HEK293 (cell line): ENCODE measurements around the gene COX10.

Experiments
- KLF16 ChIP-seq: fragments of 450-650 bp; formaldehyde crosslinking; IDR thresholded peaks from 2 replicates; pipeline ENCODE4 v1.5.1; 2017; ENCODE audit warnings: missing biosample characterization, missing genetic modification characterization
- YY1 ChIP-seq: fragments of 450-650 bp; formaldehyde crosslinking; IDR thresholded peaks from 2 replicates; pipeline ENCODE4 v1.5.1; 2018; ENCODE audit warnings: missing biosample characterization, missing genetic modification characterization
- ZNF23 ChIP-seq: fragments of 450-650 bp; formaldehyde crosslinking; IDR thresholded peaks from 2 replicates; pipeline ENCODE4 v1.5.1; 2016; ENCODE audit warnings: missing biosample characterization, missing genetic modification characterization, borderline replicate concordance
- ZNF274 ChIP-seq, 2 experiments: fragments of 200-500 bp in 1 of 2; fragments of 450-650 bp in 1 of 2; sonication (Bioruptor generic) in 1 of 2; formaldehyde crosslinking in 1 of 2; IDR thresholded peaks; 2 replicates each; pipeline versions ENCODE4 v1.5.1 to v1.6.1; 2014 to 2016; ENCODE audit warnings: borderline replicate concordance in 1 of 2, inconsistent platforms in 1 of 2, low read length in 1 of 2, missing biosample characterization in 1 of 2, missing genetic modification characterization in 1 of 2
- ZNF510 ChIP-seq: fragments of 450-650 bp; formaldehyde crosslinking; IDR thresholded peaks from 2 replicates; pipeline ENCODE4 v1.5.1; 2018; ENCODE audit warnings: mild to moderate bottlenecking, missing genetic modification characterization, missing biosample characterization; ENCODE audit not compliant: insufficient replicate concordance
- ZNF560 ChIP-seq: fragments of 450-650 bp; formaldehyde crosslinking; IDR thresholded peaks from 2 replicates; pipeline ENCODE4 v1.5.1; 2017; ENCODE audit warnings: missing biosample characterization, missing genetic modification characterization, borderline replicate concordance
- TF ChIP-seq, protein P1 (sequence below): fragments of 450-650 bp; formaldehyde crosslinking; IDR thresholded peaks from 2 replicates; pipeline ENCODE4 v1.5.1; 2016; ENCODE audit warnings: missing biosample characterization, missing genetic modification characterization
- TF ChIP-seq, protein P2 (sequence below): fragments of 450-650 bp; formaldehyde crosslinking; IDR thresholded peaks from 2 replicates; pipeline ENCODE4 v1.5.1; 2016; ENCODE audit warnings: missing biosample characterization, missing genetic modification characterization

DNA sequence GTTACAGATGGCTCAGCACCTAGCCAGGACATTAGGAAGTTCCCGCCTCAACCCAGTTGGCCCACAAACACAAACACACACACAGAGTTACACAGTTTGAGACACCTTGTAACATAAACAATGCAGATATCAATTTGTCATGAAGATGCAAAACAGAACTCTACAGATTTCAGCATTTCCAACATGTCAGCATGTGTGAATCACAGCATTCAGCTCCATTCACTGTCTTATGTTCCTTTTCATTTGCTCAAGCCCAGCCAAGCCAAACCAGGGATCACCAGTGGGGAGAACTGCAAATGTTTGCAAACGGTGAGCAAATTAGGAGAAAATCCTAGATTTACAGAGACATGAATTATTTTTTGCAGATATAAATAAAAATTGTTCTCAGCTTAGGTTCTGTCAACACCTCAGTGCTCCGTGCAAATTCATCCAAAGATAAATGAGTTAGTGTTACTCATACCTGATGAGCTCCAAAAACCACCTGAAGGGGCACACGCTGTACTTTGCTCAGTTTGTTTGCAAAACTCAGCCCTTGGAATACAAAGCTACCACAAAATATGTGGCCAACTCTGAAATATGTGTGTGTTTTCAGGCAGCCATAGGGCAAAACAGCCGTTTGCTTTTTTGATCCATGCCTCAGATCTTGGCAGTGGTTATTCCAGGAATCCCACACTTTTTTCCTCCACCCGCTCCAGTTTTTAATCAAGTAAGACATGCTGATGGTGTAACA lies 16.3 kb upstream of the COX10 start:
- TF ChIP-seq, protein P1, sequence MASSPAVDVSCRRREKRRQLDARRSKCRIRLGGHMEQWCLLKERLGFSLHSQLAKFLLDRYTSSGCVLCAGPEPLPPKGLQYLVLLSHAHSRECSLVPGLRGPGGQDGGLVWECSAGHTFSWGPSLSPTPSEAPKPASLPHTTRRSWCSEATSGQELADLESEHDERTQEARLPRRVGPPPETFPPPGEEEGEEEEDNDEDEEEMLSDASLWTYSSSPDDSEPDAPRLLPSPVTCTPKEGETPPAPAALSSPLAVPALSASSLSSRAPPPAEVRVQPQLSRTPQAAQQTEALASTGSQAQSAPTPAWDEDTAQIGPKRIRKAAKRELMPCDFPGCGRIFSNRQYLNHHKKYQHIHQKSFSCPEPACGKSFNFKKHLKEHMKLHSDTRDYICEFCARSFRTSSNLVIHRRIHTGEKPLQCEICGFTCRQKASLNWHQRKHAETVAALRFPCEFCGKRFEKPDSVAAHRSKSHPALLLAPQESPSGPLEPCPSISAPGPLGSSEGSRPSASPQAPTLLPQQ: no peak
- no peak for TF ChIP-seq ZNF274 (IDR thresholded peaks at IDR 0.05; ENCODE audit: low read length)
- no peak for TF ChIP-seq ZNF274 (tag by site-specific recombination; IDR thresholded peaks at IDR 0.05; ENCODE audit: borderline replicate concordance)
- TF ChIP-seq, protein P2, sequence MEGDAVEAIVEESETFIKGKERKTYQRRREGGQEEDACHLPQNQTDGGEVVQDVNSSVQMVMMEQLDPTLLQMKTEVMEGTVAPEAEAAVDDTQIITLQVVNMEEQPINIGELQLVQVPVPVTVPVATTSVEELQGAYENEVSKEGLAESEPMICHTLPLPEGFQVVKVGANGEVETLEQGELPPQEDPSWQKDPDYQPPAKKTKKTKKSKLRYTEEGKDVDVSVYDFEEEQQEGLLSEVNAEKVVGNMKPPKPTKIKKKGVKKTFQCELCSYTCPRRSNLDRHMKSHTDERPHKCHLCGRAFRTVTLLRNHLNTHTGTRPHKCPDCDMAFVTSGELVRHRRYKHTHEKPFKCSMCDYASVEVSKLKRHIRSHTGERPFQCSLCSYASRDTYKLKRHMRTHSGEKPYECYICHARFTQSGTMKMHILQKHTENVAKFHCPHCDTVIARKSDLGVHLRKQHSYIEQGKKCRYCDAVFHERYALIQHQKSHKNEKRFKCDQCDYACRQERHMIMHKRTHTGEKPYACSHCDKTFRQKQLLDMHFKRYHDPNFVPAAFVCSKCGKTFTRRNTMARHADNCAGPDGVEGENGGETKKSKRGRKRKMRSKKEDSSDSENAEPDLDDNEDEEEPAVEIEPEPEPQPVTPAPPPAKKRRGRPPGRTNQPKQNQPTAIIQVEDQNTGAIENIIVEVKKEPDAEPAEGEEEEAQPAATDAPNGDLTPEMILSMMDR (tag by site-specific recombination): no peak
- no peak for TF ChIP-seq ZNF23 (tag by site-specific recombination)
- TF ChIP-seq YY1 (tag by site-specific recombination): no peak
- TF ChIP-seq ZNF510 (tag by site-specific recombination): no peak
- no peak for TF ChIP-seq ZNF560 (tag by site-specific recombination)
- no peak for TF ChIP-seq KLF16 (tag by site-specific recombination)
